HG03378 (cell line): ENCODE measurements around the gene SLC34A2.
"Not testable (repeated sequence)": the region's sequence is repeated elsewhere in the genome, so short reads cannot be mapped to it uniquely, and the experiment has no call there.

Source experiments
- ATAC-seq: cut with Tn5 transposase; IDR thresholded peaks from one replicate; pipeline ENCODE4 v1.9.1; 2021; ENCODE audit warnings: mild to moderate bottlenecking, moderate library complexity; ENCODE audit not compliant: unreplicated experiment

Gene SLC34A2

GRCh38 chr4:25661441-25661840 is 5.8 kb downstream of the SLC34A2 start:
- ATAC-seq, result not testable (repeated sequence)

GRCh38 chr4:25662306-25662705 is 6.7 kb downstream of the SLC34A2 start:
- no peak for ATAC-seq

- no peak for ATAC-seq
Measured at GRCh38 chr4:25663781-25664180, 8.1 kb downstream of the SLC34A2 start.

- no peak for ATAC-seq
Measured at GRCh38 chr4:25666031-25666630, 10.5 kb downstream of the SLC34A2 start.

GRCh38 chr4:25667931-25668557 is 12.4 kb downstream of the SLC34A2 start:
- no peak for ATAC-seq

- ATAC-seq, result no peak
Measured at GRCh38 chr4:25670991-25671390, 15.3 kb downstream of the SLC34A2 start.

- ATAC-seq, result no peak
Measured at GRCh38 chr4:25672756-25673155, 17.1 kb downstream of the SLC34A2 start.

- no peak for ATAC-seq
Measured at GRCh38 chr4:25674386-25674785, 18.7 kb downstream of the SLC34A2 start.

GRCh38 chr4:25676221-25676620 is 20.6 kb downstream of the SLC34A2 start:
- no peak for ATAC-seq

- ATAC-seq, result no peak
Measured at GRCh38 chr4:25677157-25677556, 21.5 kb downstream of the SLC34A2 start.

- no peak for ATAC-seq
Measured at GRCh38 chr4:25677943-25678342, 22.3 kb downstream of the SLC34A2 start.

- ATAC-seq, result no peak
Measured at GRCh38 chr4:25687773-25688172, 32.1 kb downstream of the SLC34A2 start.

GRCh38 chr4:25694466-25694865 is 38.8 kb downstream of the SLC34A2 start:
- no peak for ATAC-seq

GRCh38 chr4:25696409-25696808 is 40.8 kb downstream of the SLC34A2 start:
- ATAC-seq, result no peak

GRCh38 chr4:25697516-25697915 is 41.9 kb downstream of the SLC34A2 start:
- no peak for ATAC-seq

- ATAC-seq, result no peak
Measured at GRCh38 chr4:25700661-25701060, 45.0 kb downstream of the SLC34A2 start.

GRCh38 chr4:25702848-25703247 is 47.2 kb downstream of the SLC34A2 start:
- ATAC-seq, result no peak

GRCh38 chr4:25703731-25704388 is 48.2 kb downstream of the SLC34A2 start:
- ATAC-seq, result no peak

- no peak for ATAC-seq
Measured at GRCh38 chr4:25704516-25704915, 48.9 kb downstream of the SLC34A2 start.

GRCh38 chr4:25710637-25711036 is 55.0 kb downstream of the SLC34A2 start:
- ATAC-seq, result no peak

- no peak for ATAC-seq
Measured at GRCh38 chr4:25712611-25713010, 57.0 kb downstream of the SLC34A2 start.

GRCh38 chr4:25713812-25714211 is 58.2 kb downstream of the SLC34A2 start:
- no peak for ATAC-seq
